NCI-H2227 treated with DMSO at 0.1 percent for 48 hours (cell line): ENCODE measurements around the gene ZNF462.

Experiments used
- DNase-seq: peaks from one replicate; lab custom pipeline; 2025; lab: John Stamatoyannopoulos, UW

ZNF462 gene

GRCh38 chr9:106929471-106930177 lies 66.7 kb downstream of the ZNF462 start:
- DNase-seq: no peak

- no peak for DNase-seq
Measured at GRCh38 chr9:106930477-106930876, 67.5 kb downstream of the ZNF462 start.

GRCh38 chr9:106931466-106931865 lies 68.5 kb downstream of the ZNF462 start:
- no peak for DNase-seq

DNA sequence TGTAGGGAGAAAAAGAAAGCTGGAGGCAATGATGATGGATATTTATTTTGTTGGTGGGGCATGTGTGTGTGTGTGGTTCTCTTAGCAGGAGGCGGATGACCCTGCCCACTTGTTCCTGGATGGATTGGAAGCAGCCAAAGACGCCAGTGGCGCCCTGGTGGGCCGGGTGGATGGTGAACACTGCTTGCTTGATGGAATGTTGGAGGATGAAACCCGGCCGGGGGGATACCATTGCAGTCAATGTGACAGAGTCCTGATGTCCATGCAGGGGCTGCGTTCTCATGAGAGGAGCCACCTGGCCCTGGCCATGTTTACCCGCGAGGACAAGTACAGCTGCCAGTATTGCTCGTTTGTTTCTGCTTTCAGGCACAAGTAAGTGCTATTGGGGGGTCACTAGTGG lies 69.2 kb downstream of the ZNF462 start:
- DNase-seq: no peak

GRCh38 chr9:106932675-106933074 lies 69.7 kb downstream of the ZNF462 start:
- no peak for DNase-seq

DNA sequence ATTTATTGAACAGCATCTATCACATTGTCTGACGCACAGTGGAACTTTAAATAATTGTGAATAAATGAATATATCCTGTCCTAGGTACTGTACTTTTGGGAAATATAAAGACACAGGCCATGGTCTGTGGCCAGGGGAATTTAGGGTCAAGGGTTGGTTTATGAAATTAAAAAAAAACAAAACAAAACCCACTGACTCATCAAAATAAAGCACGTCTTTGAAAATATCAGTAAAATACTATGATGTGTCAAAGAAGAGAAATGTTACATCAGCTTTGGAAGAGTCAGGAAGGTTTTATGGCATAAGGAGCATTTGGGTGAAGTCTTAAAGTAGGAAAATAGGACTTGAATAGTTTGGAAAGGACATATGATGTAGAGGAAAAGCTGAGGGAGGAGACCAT lies 70.5 kb downstream of the ZNF462 start:
- no peak for DNase-seq

- DNase-seq: no peak
Measured at GRCh38 chr9:106934442-106935238, 71.7 kb downstream of the ZNF462 start.

- DNase-seq: no peak
Measured at GRCh38 chr9:106936680-106937079, 73.7 kb downstream of the ZNF462 start.

DNA sequence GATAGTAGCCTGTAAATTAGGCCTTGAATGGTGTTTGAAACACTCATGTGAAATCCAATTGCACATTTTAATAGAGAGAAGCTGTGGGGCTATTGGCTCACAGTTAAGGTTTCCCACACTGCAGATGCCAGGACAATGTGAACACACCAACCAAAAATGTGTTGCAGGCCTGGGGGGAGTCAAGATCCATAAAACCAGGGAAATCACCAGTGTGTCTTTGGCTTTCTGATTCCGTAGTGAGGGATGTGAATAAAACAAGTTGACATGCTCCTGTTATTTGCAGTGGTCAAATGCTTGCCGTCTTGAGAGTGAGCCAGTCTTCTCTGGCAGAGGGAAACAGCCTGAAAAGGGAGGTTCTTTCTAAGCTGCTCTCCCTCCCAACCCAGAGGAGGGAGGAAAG lies 79.0 kb downstream of the ZNF462 start:
- DNase-seq: no peak

DNA sequence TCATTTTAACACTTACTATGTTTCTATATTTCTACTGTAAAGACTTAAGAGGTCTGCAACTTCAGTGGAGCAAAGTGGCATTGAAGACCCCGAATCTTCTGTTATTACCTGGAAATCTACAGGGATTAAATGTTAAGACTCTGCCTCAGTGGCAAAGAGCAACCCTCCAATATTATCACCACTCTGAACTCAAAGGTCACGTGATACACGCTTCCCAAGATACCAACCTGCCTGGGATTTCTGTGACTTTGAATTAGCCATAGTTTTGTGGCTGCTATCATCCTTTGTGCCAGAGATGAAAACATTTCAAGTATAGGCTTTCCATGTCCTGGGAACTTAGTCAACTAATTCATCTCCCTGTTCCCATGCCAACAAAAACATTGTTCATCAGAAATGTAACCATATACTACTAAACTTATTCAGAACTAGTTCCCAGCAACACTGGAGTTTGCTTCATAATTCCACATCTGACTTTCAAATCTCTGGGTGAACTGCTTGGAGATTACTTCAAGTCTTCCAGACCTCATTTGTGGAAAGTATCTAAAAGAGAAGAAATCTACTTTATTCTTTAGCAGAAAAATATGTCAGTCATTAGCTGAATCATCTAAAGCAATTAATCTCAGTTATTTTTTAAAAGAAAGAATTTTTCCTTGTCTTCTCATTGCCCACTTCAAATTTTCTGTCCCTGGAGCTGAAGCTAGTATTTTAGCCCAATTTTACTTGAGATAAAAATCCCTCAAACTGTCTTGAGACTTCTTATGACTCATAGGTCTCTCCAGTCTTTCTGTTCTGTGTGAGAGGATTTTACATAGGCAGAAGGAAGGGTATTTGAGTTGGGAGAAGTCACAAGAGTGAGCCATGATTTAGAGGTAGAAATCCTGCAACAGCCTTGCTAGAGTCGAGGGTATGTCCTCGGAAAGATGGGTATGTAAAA lies 83.0 kb downstream of the ZNF462 start:
- no peak for DNase-seq

- DNase-seq: no peak
Measured at GRCh38 chr9:106947106-106947900, 84.3 kb downstream of the ZNF462 start.

GRCh38 chr9:106953174-106953573 lies 90.2 kb downstream of the ZNF462 start:
- DNase-seq: no peak

DNA sequence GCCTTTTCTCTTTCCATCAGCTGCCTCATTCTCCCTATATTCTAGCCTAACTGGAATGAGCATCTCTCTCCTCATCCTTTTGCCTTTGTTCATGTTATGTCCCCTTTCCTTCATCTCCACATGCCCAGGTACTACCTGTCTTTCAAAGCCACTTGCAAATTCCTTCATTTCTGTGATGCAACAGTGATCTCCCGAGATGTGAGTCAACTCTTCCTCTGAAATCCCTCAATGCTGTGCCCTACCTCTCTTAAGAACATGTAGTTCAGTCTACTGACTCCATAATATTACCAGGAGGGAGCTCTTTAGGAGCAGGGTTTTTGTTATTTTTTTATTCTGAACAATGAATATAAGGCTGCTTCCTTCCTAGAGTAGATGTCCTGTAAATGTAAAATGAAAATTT lies 91.6 kb downstream of the ZNF462 start:
- DNase-seq: no peak

DNA sequence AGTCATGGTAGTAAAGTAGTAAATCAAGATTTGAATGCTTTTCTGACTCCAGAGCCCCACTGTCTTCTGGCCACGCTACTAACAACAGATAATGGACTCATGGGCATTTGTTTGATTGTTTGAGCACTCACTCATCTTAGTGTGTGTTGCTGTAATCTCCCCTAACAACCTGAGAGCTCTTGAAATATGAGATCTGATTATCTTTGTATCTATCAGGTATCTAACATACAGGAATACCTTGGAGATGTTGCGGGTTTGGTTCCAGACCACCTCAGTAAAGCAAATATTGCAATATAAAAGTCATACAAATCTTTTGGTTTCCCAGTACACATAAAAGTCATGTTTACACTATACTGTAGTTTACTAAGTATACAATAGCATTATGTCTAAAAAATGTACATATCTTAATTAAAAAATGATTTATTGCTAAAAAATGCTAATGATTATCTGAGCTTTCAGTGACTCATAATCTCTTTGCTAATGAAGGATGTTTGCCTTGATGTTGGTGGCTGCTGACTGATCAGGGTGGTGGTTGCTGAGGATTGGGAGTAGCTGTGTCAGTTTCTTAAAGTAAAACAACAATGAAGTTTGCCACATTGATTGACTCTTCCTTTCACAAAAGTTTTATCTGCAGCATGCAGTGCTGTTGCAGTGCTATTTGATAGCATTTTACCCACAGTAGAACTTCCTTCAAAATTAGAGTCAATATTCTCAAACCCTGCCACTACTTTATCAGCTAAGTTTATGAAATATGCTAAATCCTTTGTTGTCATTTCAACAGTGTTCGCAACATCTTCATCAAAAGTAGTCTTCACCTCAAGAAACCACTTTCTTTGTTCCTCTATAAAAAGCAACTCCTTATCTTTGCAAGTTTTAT lies 92.2 kb downstream of the ZNF462 start:
- DNase-seq: no peak

DNA sequence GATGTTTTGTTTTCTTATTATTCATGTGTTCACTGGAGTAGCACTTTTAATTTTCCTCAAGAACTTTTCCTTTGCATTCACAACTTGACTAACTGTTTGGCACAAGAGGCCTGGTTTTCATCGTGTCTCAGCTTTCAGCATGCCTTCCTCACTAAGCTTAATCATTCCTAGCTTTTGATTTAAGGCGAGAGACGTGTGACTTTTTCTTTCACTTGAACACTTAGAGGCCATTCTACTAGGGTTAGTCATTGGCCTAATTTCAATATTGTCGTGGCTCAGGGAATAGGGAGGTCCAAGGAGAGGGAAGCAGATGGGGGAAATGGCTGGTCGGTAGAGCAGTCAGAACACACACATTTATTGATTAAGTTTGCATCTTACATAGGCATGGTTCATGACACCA lies 94.0 kb downstream of the ZNF462 start:
- DNase-seq: no peak

GRCh38 chr9:106958955-106959657 lies 96.1 kb downstream of the ZNF462 start:
- DNase-seq: no peak

DNA sequence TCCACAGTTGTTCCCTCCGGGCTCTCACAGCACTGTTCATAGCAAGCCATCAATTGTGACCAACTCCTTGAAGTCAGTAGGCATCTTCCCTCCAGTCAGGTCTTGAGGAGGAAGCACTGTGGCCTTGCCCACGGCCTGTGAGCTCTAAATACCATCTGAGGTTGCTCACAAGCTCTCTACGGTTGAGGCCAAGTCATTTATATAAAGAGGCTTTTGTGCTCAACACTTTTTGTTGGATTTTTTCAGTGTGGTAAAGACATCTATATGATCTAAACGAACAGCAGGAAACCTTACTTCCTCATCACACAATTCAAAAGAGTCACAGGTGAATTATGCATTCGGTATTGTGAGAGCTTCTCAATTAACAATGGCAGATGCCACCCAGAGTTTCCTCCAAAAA lies 97.3 kb downstream of the ZNF462 start:
- DNase-seq: no peak

GRCh38 chr9:106961623-106962022 lies 98.7 kb downstream of the ZNF462 start:
- no peak for DNase-seq

GRCh38 chr9:106962122-106962521 lies 99.2 kb downstream of the ZNF462 start:
- no peak for DNase-seq
